GM19438 (cell line): Measurements from ENCODE around the gene TPRN.

Experiments used
- ATAC-seq: cut with Tn5 transposase; IDR thresholded peaks from one replicate; pipeline ENCODE4 v1.9.1; 2021; ENCODE audit warnings: low read depth; ENCODE audit not compliant: unreplicated experiment

The TPRN gene

GRCh38 chr9:137213160-137214060 lies 12.9 kb upstream of the TPRN start:
- no peak for ATAC-seq

GRCh38 chr9:137212520-137212919 lies 12.0 kb upstream of the TPRN start:
- ATAC-seq, result no peak

GRCh38 chr9:137211532-137211931 lies 11.0 kb upstream of the TPRN start:
- no peak for ATAC-seq

- no peak for ATAC-seq
These were observed 6.1 kb upstream of the TPRN start for GRCh38 chr9:137206602-137207001.

GRCh38 chr9:137205126-137206069 lies 4.9 kb upstream of the TPRN start, which contains the start of the genes NDOR1 and TMEM203:
NDOR1 (plus strand) TSS chr9:137205700; CDS start chr9:137205778, 78 bp downstream.
TMEM203 (minus strand) TSS chr9:137205648; CDS start chr9:137205414, 234 bp downstream.
- ATAC-seq, result no peak

- no peak for ATAC-seq
These were observed 4.2 kb upstream of the TPRN start for GRCh38 chr9:137204731-137205125.

- no peak for ATAC-seq
These were observed 2.4 kb upstream of the TPRN start for GRCh38 chr9:137202966-137203365.

- no peak for ATAC-seq
These were observed 796 bp upstream of the TPRN start for GRCh38 chr9:137201205-137201868.

GRCh38 chr9:137199411-137200121 lies 975 bp downstream of the TPRN start:
- ATAC-seq, result no peak

- no peak for ATAC-seq
These were observed 1.6 kb downstream of the TPRN start for GRCh38 chr9:137198902-137199283.

GRCh38 chr9:137198051-137198901 lies 2.3 kb downstream of the TPRN start:
- ATAC-seq, result no peak

- no peak for ATAC-seq
These were observed 4.9 kb downstream of the TPRN start for GRCh38 chr9:137195525-137196220.

- ATAC-seq, result no peak
These were observed 5.6 kb downstream of the TPRN start for GRCh38 chr9:137194909-137195308.

- ATAC-seq, result no peak
These were observed 6.2 kb downstream of the TPRN start for GRCh38 chr9:137194388-137194787.

- no peak for ATAC-seq
These were observed 6.8 kb downstream of the TPRN start for GRCh38 chr9:137193771-137194170.

GRCh38 chr9:137192859-137193258 lies 7.7 kb downstream of the TPRN start:
- no peak for ATAC-seq

GRCh38 chr9:137192448-137192780 lies 8.1 kb downstream of the TPRN start:
- no peak for ATAC-seq

- ATAC-seq, result no peak
These were observed 8.7 kb downstream of the TPRN start for GRCh38 chr9:137191691-137192447.
